Activated effector memory CD4-positive, alpha-beta T cell treated with Interleukin-2 at 50 U/mL for 16 hours (primary cell): ENCODE results near the gene QKI.

Source experiments
- DNase-seq: peaks from one replicate; pipeline ENCODE4 v3.0.0-alpha.2; 2020

Gene QKI

DNA sequence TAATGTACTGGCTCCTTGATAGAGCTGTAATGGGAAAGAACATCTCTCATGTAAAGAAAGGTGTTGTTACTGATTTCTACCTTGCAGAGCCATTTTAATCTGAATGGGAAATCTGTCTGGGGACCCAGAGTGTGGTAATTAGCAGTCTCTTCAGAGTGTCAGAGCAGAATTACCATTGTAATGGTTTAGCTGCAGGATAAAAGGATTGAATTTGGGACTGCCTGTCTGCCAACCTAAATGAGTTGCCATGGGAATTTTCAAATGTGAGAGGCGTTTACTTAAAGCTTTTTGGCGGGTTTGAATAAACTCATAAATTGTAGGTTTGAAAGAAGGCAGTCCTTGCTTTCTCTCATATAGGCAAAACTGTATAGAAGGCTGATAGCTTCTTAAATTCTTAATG, 128.8 kb downstream of the QKI start:
- DNase-seq = no peak

DNA sequence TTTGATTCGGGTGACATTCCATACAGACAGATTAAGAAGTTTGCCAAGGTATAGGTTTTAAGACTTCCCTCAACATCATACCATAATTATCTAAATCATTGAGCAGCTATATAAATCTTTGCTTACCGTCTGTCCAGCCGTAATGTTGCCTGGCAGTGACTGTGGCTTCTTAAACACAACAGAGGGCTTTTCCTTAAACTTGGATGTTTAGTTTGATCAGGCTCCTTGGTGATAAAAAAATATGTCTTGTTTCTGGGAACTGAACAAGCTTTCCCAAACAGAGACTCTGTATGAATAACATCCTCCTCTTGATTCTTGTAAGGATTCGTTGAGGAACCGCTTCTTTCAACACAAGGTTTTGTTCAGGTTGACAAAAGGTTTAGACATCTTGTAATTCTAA, 130.9 kb downstream of the QKI start:
- no peak for DNase-seq

DNA sequence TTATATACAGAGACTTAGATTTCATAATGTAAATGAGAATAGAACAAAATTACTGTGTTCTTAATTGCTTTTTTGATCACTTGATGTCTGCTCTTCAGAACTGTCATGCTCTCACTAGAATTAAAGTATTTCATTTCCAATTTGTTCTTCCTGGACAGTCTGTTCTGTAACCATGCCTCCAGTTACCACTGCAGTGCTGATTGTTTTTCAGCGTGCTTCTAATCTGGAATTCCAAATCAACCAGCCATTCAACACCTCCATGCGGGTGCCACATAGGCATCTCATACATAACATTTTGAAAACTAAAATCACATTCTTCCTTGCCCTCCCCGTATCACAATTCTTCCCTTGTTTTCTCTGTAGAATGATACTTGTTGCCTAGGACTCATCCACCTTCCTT, 132.8 kb downstream of the QKI start:
- no peak for DNase-seq

DNA sequence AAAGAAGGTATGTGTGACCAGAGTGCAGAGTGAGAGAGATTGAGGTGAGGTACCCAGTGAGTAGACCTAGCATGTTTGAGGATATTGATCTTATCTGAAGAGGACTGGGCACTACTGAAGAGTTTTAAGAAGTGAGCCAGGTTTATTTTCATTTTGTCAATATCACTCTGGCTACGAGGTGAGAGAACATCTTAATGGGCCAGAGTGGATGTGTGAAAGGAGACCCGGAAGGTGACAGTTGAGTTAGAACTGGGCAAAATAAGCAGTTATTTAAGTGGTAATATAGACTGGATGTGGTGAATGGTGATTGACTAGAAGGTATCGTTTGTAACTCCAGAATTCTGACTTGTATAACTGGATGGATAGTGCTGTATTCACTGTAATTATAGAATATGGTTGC, 134.1 kb downstream of the QKI start:
- DNase-seq = no peak

DNA sequence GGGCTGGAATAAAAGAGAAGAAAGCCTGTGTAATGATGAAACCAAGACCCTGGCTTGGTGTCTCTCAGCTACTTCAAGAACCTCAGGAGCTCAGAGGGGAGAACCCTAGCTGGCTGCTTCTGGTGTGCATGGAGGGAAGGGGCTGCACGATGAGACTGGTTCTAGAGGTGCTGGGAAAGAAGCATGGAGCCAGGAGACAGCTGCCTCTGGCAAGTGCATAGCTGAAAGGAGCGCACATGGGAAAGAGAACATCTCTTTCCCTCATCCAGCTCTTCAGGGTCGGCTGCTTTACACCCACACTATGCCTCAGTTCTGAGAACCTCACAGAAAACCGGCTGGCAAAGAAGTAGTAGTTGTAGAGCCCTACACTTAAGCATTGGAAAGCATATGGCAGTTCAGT, 139.5 kb downstream of the QKI start:
- DNase-seq = no peak

DNA sequence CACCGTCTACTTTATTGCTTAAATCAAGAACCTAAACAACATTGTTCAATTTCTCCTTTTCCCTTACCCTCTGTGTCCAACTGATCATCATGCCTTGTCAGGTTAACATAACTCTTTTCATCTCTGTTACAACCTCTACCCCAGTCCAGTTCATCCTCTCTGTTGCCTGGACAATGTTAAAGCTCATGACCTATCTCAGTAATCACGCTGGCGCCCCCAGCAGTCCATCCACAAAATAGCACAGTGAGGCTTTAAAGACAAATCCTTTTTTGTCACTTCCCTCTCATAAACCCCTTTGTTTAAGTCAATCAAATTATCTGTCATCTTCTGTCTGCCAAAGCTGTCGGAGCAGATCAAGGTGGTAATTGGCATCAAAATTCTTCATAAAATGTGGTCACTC, 140.1 kb downstream of the QKI start:
- peak; percentile 14 for DNase-seq

DNA sequence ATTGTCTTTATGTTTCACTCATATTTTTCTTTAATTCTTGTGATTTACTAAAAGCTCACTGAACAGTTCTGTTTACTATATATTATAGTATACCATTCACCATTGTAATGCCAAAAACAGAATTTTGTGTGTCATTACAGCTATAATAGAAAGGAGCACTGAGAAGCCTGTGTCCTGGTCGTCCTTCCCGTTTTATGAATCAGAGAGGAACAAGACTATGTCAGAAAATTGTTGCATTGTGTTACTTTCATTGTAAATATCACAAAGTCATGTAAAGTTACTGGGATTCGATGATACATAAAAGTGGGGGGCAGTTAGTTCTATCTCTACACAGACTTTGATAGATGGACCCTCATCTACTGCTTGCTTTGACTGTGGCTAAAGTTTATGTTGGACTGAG, 145.1 kb downstream of the QKI start:
- DNase-seq = no peak

DNA sequence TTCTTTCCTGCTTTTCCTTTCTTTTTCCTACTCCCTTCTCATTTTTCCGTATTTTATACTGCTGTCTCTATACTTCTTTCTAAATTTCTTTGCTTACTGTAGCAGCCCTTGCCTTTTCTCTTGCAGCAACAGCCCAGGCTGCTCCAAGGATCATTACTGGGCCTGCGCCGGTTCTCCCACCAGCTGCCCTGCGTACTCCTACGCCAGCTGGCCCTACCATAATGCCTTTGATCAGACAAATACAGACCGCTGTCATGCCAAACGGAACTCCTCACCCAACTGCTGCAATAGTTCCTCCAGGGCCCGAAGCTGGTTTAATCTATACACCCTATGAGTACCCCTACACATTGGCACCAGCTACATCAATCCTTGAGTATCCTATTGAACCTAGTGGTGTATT, 148.8 kb downstream of the QKI start:
- no peak for DNase-seq

DNA sequence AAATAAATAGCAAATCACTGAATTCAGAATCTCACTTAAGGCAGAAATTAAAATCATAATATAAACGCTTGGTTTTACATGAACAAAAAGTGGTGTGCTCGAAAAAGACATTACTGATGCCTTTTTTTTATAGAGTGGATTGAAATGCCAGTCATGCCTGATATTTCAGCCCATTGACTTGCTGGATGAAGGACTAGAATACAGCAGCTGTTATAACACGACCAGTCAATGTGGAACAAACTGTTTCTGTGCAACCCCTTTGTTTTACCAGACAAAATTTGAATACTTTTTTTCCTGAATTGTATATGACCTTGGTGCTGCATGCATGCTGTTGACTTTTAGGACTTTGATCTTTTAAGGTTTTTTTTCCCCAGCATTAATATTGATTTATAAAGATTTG, 150.0 kb downstream of the QKI start:
- no peak for DNase-seq

DNA sequence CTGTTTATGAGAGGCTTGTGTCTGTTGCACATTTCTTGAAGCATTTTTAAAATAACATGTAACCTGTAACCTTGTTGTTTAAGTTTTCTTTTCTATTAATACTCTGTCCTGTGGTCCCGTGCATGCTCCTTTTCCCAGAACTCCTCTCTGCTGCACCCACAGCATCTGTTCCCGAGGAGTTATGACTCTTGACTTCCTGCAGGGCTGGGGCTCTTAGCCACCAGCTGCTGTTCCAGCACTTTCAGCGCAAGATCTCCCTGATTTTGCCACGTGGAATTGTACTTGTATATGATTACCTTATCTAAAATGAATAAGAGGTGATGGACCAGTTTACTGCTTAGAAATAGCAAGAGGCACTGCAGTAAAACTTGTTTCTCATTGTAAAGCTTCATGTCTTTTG, 150.6 kb downstream of the QKI start:
- no peak for DNase-seq

DNA sequence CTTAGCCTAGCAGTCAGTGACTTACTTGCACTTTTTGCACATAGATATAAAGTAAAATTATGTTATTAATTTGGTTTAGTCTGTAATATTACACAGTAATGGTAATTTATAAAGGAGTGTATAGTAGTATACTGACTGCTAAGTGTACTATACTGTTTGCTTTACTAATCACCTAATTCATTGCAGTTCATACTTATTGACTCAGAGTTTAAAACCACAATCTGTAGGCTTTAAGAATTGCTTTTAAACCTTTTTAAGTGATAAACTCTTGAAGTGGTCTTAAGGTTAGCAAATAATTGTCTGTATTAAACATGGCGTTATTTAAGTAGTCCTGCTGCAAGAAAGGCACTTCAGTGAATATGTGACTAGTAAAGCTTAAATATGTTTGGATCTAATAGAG, 151.5 kb downstream of the QKI start:
- no peak for DNase-seq

DNA sequence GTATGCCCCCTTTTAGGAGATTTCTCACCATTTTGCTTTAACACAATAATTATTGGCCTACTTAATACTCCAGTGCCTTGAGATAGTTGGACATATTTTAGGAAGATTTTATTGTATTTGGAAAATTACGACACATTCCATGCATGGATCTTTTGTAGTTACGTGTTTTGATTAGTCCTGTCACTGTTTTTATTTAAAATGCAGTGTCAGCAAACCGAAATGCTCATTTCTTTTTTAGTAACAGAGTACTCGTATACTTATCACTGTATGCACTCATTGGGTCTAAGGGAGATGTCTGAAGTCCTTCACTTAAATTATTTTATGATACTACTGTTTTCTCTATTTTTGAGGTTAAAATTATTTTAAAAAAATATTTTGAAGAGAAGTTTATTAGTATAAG, 153.8 kb downstream of the QKI start:
- no peak for DNase-seq

DNA sequence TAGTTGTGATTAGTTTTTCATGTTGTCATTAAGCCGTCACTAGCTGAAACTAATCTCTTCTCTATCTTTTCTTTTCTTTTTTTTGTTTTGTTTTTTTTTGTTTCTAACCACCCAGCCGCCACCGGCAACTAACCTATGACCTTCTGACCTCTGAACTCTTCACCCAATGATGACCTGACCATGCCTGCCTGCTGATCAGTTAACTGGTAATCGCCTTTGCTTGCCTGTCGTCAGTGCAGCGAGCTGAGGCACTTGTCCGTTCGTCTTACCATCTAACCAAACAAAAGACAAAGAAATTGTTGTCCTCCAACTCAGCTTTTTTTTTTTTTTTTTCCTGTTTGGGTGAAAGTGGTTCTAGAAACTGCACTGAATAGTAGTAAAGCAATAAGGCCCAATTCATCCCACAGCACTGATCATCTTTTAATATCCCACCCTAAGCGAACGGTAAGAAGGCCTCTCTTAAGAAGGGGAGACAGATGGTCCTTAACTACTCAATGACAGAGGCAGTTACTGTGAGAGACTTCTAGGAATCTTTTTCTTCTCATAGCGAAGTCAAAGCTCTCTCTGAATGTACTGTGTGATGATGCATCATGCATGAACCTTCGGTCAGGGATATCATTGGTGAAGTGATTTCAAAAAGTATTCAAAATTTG, 156.2 kb downstream of the QKI start:
- no peak for DNase-seq

DNA sequence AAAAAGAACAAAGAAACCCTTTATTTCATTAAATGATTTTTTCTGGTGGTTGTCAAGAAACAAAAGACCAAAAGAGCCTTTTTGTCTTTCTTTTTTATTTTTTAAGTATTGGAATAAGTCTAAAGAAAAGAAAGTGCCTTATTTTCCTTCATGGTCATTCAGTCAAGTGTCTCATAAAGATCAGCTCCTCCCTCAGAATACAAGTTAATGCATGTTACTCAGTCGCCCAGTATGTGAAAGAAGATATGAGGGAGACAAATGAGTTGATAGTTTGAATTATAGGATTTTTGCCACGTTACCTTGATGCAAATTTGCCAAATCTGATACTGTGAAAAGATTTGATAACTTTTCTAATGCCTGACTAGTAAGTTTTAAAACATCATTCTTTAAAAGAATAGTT, 157.2 kb downstream of the QKI start:
- no peak for DNase-seq

DNA sequence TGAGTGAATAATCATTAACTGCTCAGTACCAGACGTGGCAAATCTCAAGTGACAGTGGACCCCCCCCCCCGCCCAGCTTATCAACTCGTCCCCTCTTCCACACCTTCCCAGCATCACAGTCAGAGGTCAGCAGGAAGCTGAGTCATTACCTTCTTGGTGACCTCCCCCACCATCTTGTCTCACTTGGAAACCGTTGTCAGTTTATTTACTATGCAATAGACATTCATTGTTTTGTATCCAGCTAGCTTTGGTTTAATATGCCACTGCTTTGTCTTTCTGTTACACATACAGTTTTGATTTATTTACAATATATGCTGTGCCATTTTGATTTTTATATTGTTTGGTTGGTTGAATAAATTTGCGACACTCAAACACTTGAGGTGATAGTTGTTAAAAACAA, 158.1 kb downstream of the QKI start:
- no peak for DNase-seq

DNA sequence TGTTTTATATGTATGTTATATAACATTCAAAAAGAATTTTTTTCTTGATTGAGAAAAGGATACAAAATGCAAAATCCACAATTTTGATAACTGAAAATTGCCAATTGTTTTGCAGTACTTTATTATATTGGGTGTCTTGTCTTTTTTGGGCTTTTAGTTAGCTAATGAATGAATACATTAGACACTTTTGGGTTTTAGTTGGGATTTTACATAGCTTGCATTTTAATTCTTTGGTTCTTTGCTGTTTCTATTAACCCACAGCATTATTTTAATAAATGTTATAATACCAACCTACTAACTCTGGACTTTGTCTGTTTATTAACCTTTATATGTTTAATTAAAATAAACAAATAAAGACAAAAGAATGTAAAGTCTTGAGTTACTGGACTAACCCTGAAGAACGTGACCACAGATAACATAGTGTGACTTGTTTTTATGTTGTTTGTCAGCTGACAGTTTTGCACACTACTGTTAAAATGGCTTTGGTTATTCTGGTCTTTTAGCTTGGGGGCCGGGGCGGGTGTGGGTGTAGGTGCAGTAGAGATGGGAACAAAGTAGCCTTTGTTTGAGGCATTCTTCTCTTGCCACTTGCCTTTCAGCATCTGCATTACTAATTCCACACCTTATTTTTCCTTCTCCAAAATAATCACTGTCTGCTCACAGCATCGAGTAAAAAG, 159.1 kb downstream of the QKI start:
- no peak for DNase-seq

DNA sequence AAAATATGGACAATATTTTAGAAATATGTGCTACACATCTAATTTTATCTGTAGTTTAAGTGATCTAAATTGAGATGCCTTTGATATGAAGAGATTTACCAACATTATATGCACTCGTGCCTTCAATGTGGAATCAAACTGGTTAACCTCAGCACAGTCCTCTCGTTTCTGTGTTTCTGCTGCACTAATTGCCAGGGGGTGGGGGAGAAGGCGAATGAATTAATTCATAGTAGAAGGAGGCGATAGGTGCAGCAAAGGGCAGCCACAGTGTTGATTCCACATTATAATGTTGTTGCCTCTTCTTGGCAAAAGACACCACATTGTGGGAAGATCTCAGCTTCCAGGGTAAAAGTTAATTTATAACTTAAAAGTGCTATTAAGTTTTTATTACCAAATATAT, 161.6 kb downstream of the QKI start:
- DNase-seq = no peak

DNA sequence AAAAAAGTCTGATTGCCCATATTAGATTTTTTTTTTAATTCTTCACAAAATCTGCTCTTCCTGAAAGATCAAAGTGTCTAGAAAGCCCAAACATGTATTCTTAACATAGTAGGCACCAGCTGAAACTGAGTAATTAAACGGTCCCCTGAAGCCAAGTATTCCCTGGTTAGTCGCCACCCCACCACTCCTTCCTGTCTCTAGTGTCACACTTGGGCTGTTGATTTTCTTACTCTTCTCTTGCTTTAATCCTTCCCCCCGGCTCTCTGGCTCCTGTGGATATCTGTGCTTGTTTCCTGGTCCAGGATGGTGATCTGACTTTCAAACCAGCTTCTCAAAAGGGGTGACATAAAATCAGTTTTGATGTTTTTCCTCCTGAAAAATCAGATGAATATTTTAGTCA, 162.9 kb downstream of the QKI start:
- no peak for DNase-seq

DNA sequence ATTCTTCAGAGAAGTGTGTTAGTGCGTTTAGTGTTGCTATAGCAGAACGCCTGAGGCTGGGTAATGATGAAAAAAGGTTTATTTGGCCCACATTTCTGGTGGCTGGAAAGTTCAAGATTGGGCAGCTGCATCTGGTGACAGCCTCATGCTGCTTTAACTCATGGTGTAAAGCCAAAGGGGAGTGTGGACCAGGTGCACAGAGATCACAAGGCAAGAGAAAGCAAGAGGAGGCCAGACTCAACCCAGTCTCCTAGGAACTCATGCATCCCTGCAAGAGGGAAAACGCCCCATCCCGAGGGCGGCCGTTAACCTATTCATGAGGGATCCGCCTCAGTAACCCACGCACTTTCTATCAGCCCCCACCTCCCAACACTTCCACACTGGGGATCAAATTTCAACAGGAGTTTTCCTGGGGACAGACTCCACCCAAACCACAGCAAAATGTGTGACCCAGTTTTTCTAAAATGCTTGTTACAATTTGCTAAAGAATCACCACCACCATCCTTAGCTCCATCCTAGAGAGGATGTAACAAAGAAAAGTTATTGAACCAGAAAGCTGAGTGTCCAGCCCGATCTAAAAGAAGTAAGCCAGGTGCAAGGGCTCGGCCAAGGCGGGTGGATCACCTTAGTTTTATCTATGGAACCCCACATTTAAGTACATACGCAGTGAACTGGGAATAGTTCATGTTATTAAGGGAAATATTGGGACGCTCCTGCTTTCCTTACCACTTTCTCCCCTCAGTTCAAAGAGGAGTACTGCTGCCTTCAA, 164.8 kb downstream of the QKI start:
- DNase-seq = no peak

DNA sequence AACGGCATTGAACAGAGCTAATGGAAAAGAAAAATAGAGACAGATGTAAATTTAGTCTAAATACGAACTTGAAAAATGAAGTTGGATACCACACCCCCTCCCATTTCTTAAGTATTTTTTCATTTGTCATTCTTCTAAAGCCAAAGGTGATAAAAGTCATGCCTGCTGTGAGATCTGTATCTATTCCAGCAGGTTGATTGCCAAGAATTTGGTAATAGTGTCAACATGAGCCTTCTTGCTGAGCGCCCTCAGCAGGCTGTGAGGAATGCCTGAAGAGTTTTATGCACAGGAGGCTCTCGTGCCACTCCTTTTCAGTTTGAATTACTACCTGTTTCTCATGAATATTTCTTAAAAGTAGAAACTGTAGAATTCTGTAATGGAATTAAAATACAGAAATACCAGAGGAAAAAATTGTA, 165.4 kb downstream of the QKI start:
- DNase-seq = no peak

DNA sequence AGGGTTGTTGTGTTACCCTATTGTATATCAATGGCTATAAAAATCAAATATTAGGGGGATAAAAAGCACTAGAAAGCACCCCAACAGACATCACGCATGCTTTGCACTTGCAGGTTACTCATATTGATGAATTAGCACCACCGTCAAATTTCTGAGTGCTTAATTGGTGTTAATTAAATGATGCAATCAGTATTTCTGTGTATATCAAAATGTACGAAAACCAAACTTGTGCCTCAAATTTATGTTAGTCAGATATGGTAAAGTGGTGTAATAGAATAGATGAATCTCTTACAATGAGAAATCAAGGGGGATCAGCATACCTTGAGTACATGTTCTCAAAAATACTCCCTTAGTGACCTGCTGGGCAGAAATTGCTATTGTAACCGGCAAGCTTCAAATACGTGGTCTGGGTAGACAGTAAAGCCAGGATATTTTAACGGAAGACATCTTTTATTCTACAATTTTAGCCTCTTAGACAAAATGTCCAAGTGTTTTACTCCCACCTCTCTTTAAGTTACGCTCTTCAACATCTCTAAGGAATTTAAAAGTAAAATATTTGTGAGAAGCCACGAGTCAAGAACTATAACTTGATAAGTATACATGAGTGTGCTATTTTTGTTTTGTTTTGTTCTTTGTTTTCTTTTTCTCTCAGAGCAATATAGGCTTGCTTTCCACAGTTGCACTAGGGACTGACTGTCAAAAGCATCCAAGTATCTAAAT, 166.0 kb downstream of the QKI start:
- no peak for DNase-seq

DNA sequence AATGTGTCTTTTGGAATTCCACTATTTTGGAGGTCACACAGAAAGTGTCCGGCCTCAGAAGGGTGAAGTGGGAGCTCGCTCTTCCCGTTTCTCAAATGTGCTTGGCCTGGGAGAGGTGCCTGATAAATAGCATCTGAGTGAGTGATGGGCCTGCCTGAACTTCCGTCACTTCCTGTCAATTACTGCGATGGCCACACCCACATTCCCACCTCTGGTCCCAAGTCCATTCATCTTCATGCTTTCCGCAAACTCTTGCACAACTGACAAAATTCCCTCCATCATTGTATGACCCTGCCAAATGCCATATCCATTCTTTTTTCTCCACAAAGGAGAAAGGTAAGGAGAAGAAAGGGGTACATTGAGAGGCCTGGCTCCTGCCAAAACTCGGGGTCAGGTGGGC, 169.0 kb downstream of the QKI start:
- DNase-seq = no peak

DNA sequence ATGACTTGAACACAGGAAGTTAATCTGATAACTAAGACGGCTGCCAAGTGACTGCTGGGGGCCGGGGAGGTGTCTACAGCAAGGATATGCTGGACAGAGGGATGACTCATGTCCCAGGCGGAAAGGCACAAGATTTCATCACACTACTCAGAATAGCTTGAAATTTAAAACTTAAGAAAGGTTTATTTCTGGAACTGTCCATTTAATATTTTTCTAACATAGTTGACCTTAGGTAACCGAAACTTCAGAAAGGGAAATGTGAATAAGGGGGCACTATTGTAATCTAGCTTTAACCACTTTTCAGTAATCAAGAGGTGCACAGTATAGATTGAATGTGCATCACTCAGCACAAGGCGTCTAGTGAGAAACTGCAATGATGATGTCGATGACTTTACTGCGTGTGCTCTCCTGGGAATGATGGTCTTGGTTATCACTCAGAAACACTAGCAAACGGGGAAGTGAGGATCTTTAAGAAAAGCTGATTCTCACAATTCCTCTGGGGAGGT, 171.5 kb downstream of the QKI start:
- no peak for DNase-seq

DNA sequence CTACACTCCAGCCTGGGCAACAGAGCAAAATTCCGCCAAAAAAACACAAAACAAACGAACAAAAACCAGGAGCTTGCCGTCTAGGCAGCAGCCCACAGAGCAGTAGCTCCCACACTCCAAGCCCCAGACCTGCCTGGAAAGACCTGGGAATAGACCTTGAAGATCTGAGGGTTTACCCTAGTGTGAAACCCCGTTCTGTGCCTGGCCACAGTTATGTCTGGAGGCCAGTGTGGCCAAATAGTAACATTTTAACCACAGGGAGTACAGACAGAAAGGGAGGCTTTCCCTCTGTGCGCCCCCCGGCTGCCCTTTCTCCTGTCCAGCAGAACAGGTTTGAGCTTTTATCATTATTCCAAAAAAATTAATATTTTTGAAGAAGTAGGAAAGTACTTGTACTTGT, 172.4 kb downstream of the QKI start:
- no peak for DNase-seq
